Measurements from ENCODE around the gene KLHL1. TPM values are rescaled to one million over a fixed set of nuclear protein-coding genes. Genes with fewer than 3 reads are reported as not detected.

The KLHL1 gene
- total RNA-seq, 4 donors from 2014 or later, result not detected

GRCh38 chr13:69959046-69959445 is 149.2 kb downstream of the KLHL1 start:
- Histone ChIP-seq H3K27me3 (no peaks in the 10 kb centered on the region), H3K4me3 (no peak overlapping the region), H3K4me1 (no peaks in the 10 kb centered on the region), H3K36me3 (no peaks in the 10 kb centered on the region), H3K9me3 (no peaks in the 10 kb centered on the region), H3K27ac (no peak overlapping the region)
- no peak for DNase-seq
- intact Hi-C loops (cut with DNase I; ENCODE audit: low total_unique reads), result no loop called here
- no peak for ATAC-seq
- in situ Hi-C loops (cut with MboI; ENCODE audit: low sequenced_read_pairs in 4 of 4), result no loop called here
- no peak for TF ChIP-seq POLR2A (IDR thresholded peaks at IDR 0.05)
- TF ChIP-seq CTCF (IDR thresholded peaks at IDR 0.05 in 4 of 5, conservative IDR thresholded peaks at IDR 0.05 in 1 of 5), result no peak

- Histone ChIP-seq H3K9me3 (no peaks in the 10 kb centered on the region), H3K27ac (no peak overlapping the region), H3K4me3 (no peak overlapping the region), H3K36me3 (no peaks in the 10 kb centered on the region), H3K27me3 (no peaks in the 10 kb centered on the region), H3K4me1 (no peaks in the 10 kb centered on the region)
- in situ Hi-C loops (cut with MboI; ENCODE audit: low sequenced_read_pairs in 4 of 4), result no loop called here
- DNase-seq, result no peak
- TF ChIP-seq POLR2A (IDR thresholded peaks at IDR 0.05), result no peak
- TF ChIP-seq CTCF (IDR thresholded peaks at IDR 0.05 in 4 of 5, conservative IDR thresholded peaks at IDR 0.05 in 1 of 5), result no peak
- no peak for ATAC-seq
- intact Hi-C loops (cut with DNase I; ENCODE audit: low total_unique reads), result no loop called here
Measured at GRCh38 chr13:69956839-69957238, 151.4 kb downstream of the KLHL1 start.

DNA sequence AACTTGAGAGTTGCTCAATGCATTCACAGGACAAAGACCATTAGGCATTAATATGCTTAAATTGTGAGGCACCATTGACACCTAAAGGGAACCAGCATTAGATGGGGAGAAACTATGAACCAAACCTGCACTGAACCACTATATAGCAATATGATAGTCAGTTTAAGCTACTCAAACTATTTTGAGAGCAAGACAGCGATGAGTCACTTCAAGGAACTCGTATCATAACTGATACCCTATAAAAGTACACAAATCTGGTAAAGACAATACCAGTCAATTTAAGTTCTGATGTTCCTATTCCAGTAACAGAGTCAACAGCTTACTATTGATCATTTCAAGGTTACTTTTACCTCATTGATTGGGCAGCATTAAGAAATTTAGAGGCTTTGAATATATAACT is 151.9 kb downstream of the KLHL1 start:
- H3K36me3 ChIP-seq, result no peaks in the 10 kb centered on the region
- no peak for DNase-seq
- TF ChIP-seq POLR2A (IDR thresholded peaks at IDR 0.05), result no peak
- no peak for TF ChIP-seq CTCF (IDR thresholded peaks at IDR 0.05 in 4 of 5, conservative IDR thresholded peaks at IDR 0.05 in 1 of 5)
- H3K27ac ChIP-seq, result no peak overlapping the region
- intact Hi-C loops (cut with DNase I; ENCODE audit: low total_unique reads) (no loop called here), in situ Hi-C loops (cut with MboI; ENCODE audit: low sequenced_read_pairs in 4 of 4) (no loop called here)
- H3K27me3 ChIP-seq, result no peaks in the 10 kb centered on the region
- no peak for ATAC-seq
- no peak overlapping the region for H3K4me3 ChIP-seq
- no peaks in the 10 kb centered on the region for H3K9me3 ChIP-seq
- no peaks in the 10 kb centered on the region for H3K4me1 ChIP-seq

GRCh38 chr13:69955271-69955670 is 153.0 kb downstream of the KLHL1 start:
- no peak for ATAC-seq

More at GRCh38 chr13:69955271-69955670, 153.0 kb downstream of the KLHL1 start:
- in situ Hi-C loops (cut with MboI; ENCODE audit: low sequenced_read_pairs in 4 of 4) (no loop called here), intact Hi-C loops (cut with DNase I; ENCODE audit: low total_unique reads) (no loop called here)
- Histone ChIP-seq H3K36me3 (no peaks in the 10 kb centered on the region), H3K4me1 (no peaks in the 10 kb centered on the region), H3K9me3 (no peaks in the 10 kb centered on the region), H3K4me3 (no peak overlapping the region), H3K27ac (no peak overlapping the region), H3K27me3 (no peaks in the 10 kb centered on the region)
- TF ChIP-seq CTCF (IDR thresholded peaks at IDR 0.05 in 4 of 5, conservative IDR thresholded peaks at IDR 0.05 in 1 of 5) (no peak), POLR2A (IDR thresholded peaks at IDR 0.05) (no peak)
- DNase-seq, result no peak
